DMS53 (cell line): ENCODE results near the gene GHRHR.

ENCODE experiments used
- DNase-seq: peaks from one replicate; lab custom pipeline; 2025; lab: John Stamatoyannopoulos, UW

Gene GHRHR

GRCh38 chr7:30968747-30969603 is 5.2 kb downstream of the GHRHR start:
- DNase-seq, result no peak

GRCh38 chr7:30969604-30969970 is 5.8 kb downstream of the GHRHR start:
- DNase-seq, result no peak

- no peak for DNase-seq
Observed at GRCh38 chr7:30970074-30970473, 6.3 kb downstream of the GHRHR start.

- peak; percentile 38 for DNase-seq
Observed at GRCh38 chr7:30970594-30971094, 6.9 kb downstream of the GHRHR start.

GRCh38 chr7:30971440-30971839 is 7.7 kb downstream of the GHRHR start:
- no peak for DNase-seq

- DNase-seq, result no peak
Observed at GRCh38 chr7:30971840-30972563, 8.2 kb downstream of the GHRHR start.

GRCh38 chr7:30973292-30973691 is 9.5 kb downstream of the GHRHR start:
- DNase-seq, result no peak

GRCh38 chr7:30973791-30974604 is 10.2 kb downstream of the GHRHR start:
- DNase-seq, result no peak

- DNase-seq, result peak; percentile 93
Observed at GRCh38 chr7:30974605-30975255, 11.0 kb downstream of the GHRHR start.

- DNase-seq, result peak; percentile 49
Observed at GRCh38 chr7:30975256-30975899, 11.6 kb downstream of the GHRHR start.

- DNase-seq, result no peak
Observed at GRCh38 chr7:30976381-30976780, 12.6 kb downstream of the GHRHR start.

GRCh38 chr7:30977222-30977621 is 13.5 kb downstream of the GHRHR start:
- DNase-seq, result no peak

- DNase-seq, result peak; percentile 91
Observed at GRCh38 chr7:30977896-30978564, 14.3 kb downstream of the GHRHR start.

GRCh38 chr7:30979027-30979426 is 15.3 kb downstream of the GHRHR start:
- no peak for DNase-seq

GRCh38 chr7:30980194-30980593 is 16.4 kb downstream of the GHRHR start:
- DNase-seq, result no peak

- DNase-seq, result no peak
Observed at GRCh38 chr7:30980751-30981150, 17.0 kb downstream of the GHRHR start.

GRCh38 chr7:30983042-30983913 is 19.5 kb downstream of the GHRHR start:
- DNase-seq, result peak; percentile 91

GRCh38 chr7:30983914-30984247 is 20.1 kb downstream of the GHRHR start:
- no peak for DNase-seq

GRCh38 chr7:30984359-30985107 is 20.8 kb downstream of the GHRHR start:
- DNase-seq, result peak; percentile 44
